MM.1S (cell line): ENCODE data around the gene ANTXRL.
"Not testable (repeated sequence)": the region's sequence is repeated elsewhere in the genome, so short reads cannot be mapped to it uniquely, and the experiment has no call there.

Source experiments
- DNase-seq: peaks from one replicate; pipeline ENCODE4 v3.0.0-alpha.2; 2015
- H2AFZ ChIP-seq: fragments of 300-600 bp; sonication (generic); 2 replicates; pipeline ENCODE4 v1.6.0; 2016; ENCODE audit warnings: antibody characterized with exemption, low read length
- H3F3A ChIP-seq: fragments of 300-600 bp; sonication (generic); 2 replicates; pipeline ENCODE4 v1.6.1; 2016; ENCODE audit warnings: mild to moderate bottlenecking, antibody characterized with exemption, low read length, moderate library complexity, mixed read lengths; ENCODE audit not compliant: insufficient read depth
- H3K27ac ChIP-seq: fragments of 300-600 bp; sonication (generic); 2 replicates; pipeline ENCODE4 v1.5.1; 2016; ENCODE audit warnings: mild to moderate bottlenecking, low read length
- H3K27me3 ChIP-seq: fragments of 300-600 bp; sonication (generic); replicated peaks from 2 replicates; pipeline ENCODE4 v1.6.0; 2016; ENCODE audit warnings: low read length; ENCODE audit not compliant: insufficient read depth
- H3K36me3 ChIP-seq: fragments of 300-600 bp; sonication (generic); replicated peaks from 2 replicates; pipeline ENCODE4 v1.6.1; 2016; ENCODE audit warnings: mild to moderate bottlenecking, low read length, mixed read lengths; ENCODE audit not compliant: insufficient read depth
- H3K4me1 ChIP-seq: fragments of 300-600 bp; sonication (generic); 2 replicates; pipeline ENCODE4 v1.6.1; 2016; ENCODE audit warnings: low read length, mixed read lengths
- H3K4me2 ChIP-seq: fragments of 300-600 bp; sonication (generic); 2 replicates; pipeline ENCODE4 v1.6.0; 2016; ENCODE audit warnings: low read depth, low read length
- H3K4me3 ChIP-seq: fragments of 300-600 bp; sonication (generic); 2 replicates; pipeline ENCODE4 v1.5.1; 2016; ENCODE audit warnings: low read length, mixed read lengths
- H3K79me2 ChIP-seq: fragments of 300-600 bp; sonication (generic); 2 replicates; pipeline ENCODE4 v1.6.1; 2016; ENCODE audit warnings: mixed run types, low read length, mixed read lengths
- H3K9ac ChIP-seq: fragments of 300-600 bp; sonication (generic); 2 replicates; pipeline ENCODE4 v1.6.1; 2016; ENCODE audit warnings: low read length, mixed read lengths
- H3K9me2 ChIP-seq: fragments of 300-600 bp; sonication (generic); replicated peaks from 2 replicates; pipeline ENCODE4 v1.6.1; 2016; ENCODE audit warnings: mild to moderate bottlenecking, low read length, mixed read lengths; ENCODE audit not compliant: insufficient read depth
- H3K9me3 ChIP-seq: fragments of 300-600 bp; sonication (generic); replicated peaks from 2 replicates; pipeline ENCODE4 v1.6.1; 2016; ENCODE audit warnings: mild to moderate bottlenecking, low read length, mixed read lengths; ENCODE audit not compliant: insufficient read depth
- H4K20me1 ChIP-seq: fragments of 300-600 bp; sonication (generic); 2 replicates; pipeline ENCODE4 v1.6.1; 2016; ENCODE audit warnings: mild to moderate bottlenecking, low read length, moderate library complexity, mixed read lengths; ENCODE audit not compliant: insufficient read depth
- CTCF ChIP-seq: fragments of 300-600 bp; sonication (generic); IDR thresholded peaks from 2 replicates; pipeline ENCODE4 v1.5.1; 2016; ENCODE audit warnings: antibody characterized with exemption, low read length, mixed read lengths
- EZH2 ChIP-seq: fragments of 300-600 bp; sonication (generic); optimal IDR thresholded peaks from 2 replicates; pipeline ENCODE3; 2017; ENCODE audit warnings: low read depth, mild to moderate bottlenecking, antibody characterized with exemption, low read length, mixed read lengths
- EZH2phosphoT487 ChIP-seq: fragments of 300-600 bp; sonication (generic); IDR thresholded peaks from 2 replicates; pipeline ENCODE4 v1.6.1; 2018; ENCODE audit warnings: antibody characterized with exemption, low read length

The ANTXRL gene

GRCh38 chr10:46301721-46302479 is 15.1 kb downstream of the ANTXRL start:
- H3K79me2 ChIP-seq: no peaks in the 10 kb centered on the region
- H3K4me3 ChIP-seq: no peak overlapping the region
- H3K4me2 ChIP-seq: no peak overlapping the region
- H3K4me1 ChIP-seq: 0 out of 2 replicates have a peak, but pooled peaks cover 3% of the 10 kb centered on the region
- no peaks in the 10 kb centered on the region for H3F3A ChIP-seq
- DNase-seq: no peak
- H3K9ac ChIP-seq: no peak overlapping the region
- no peaks in the 10 kb centered on the region for H3K9me2 ChIP-seq
- H3K27me3 ChIP-seq: no peaks in the 10 kb centered on the region
- no peak overlapping the region for H2AFZ ChIP-seq
- no peak overlapping the region for H3K27ac ChIP-seq
- TF ChIP-seq CTCF (no peak), EZH2phosphoT487 (no peak), EZH2 (no peak)
- H4K20me1 ChIP-seq: no peaks in the 10 kb centered on the region
- H3K36me3 ChIP-seq: no peaks in the 10 kb centered on the region
- no peaks in the 10 kb centered on the region for H3K9me3 ChIP-seq

- H2AFZ ChIP-seq, H3K79me2 ChIP-seq, H4K20me1 ChIP-seq, H3K4me3 ChIP-seq, H3K4me2 ChIP-seq, H3F3A ChIP-seq, H3K9me3 ChIP-seq, H3K9me2 ChIP-seq, H3K9ac ChIP-seq, H3K4me1 ChIP-seq, H3K27me3 ChIP-seq, DNase-seq, H3K36me3 ChIP-seq, H3K27ac ChIP-seq: not testable (repeated sequence)
These were observed 16.1 kb downstream of the ANTXRL start for GRCh38 chr10:46302765-46303352.

GRCh38 chr10:46304062-46304461 is 17.3 kb downstream of the ANTXRL start:
- TF ChIP-seq EZH2phosphoT487 (no peak), CTCF (no peak), EZH2 (no peak)
- Histone ChIP-seq H2AFZ (no peak overlapping the region), H3K27me3 (no peaks in the 10 kb centered on the region), H3K4me2 (no peak overlapping the region), H3F3A (no peaks in the 10 kb centered on the region), H3K79me2 (no peaks in the 10 kb centered on the region), H3K36me3 (no peaks in the 10 kb centered on the region), H4K20me1 (no peaks in the 10 kb centered on the region), H3K27ac (no peak overlapping the region), H3K9me2 (no peaks in the 10 kb centered on the region), H3K4me3 (no peak overlapping the region), H3K9ac (no peak overlapping the region), H3K9me3 (no peaks in the 10 kb centered on the region), H3K4me1 (0 out of 2 replicates have a peak, but pooled peaks cover 1% of the 10 kb centered on the region)
- no peak for DNase-seq

- H4K20me1 ChIP-seq, H2AFZ ChIP-seq, H3K36me3 ChIP-seq, H3K9me2 ChIP-seq, DNase-seq, H3K27me3 ChIP-seq, H3K9me3 ChIP-seq, H3K4me2 ChIP-seq, H3K79me2 ChIP-seq, H3F3A ChIP-seq, H3K27ac ChIP-seq, H3K4me1 ChIP-seq, H3K9ac ChIP-seq, H3K4me3 ChIP-seq: not testable (repeated sequence)
These were observed 17.9 kb downstream of the ANTXRL start for GRCh38 chr10:46304671-46305070.
